ENCODE results near the gene PSAP.

DNA sequence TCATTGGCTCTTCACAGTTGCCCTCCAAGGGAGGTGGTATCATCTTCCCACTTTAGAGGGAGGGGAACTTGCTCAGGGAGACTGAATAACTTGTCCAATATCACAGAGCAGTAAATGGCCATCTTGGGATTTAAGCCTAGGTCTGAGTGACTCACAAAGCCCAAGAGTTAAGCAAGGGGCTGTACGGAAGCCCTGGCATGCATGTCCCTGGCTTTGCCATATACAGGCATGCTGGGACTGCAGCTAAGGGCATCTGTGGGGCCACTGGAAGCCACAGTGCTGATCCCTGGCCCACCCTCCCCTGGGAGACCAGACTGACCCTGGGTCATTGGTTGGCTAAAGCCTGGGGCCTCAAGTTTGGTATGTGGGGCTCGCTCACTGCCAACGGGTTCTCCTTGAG is 80.8 kb downstream of the PSAP start:
- TF ChIP-seq, protein P1, sequence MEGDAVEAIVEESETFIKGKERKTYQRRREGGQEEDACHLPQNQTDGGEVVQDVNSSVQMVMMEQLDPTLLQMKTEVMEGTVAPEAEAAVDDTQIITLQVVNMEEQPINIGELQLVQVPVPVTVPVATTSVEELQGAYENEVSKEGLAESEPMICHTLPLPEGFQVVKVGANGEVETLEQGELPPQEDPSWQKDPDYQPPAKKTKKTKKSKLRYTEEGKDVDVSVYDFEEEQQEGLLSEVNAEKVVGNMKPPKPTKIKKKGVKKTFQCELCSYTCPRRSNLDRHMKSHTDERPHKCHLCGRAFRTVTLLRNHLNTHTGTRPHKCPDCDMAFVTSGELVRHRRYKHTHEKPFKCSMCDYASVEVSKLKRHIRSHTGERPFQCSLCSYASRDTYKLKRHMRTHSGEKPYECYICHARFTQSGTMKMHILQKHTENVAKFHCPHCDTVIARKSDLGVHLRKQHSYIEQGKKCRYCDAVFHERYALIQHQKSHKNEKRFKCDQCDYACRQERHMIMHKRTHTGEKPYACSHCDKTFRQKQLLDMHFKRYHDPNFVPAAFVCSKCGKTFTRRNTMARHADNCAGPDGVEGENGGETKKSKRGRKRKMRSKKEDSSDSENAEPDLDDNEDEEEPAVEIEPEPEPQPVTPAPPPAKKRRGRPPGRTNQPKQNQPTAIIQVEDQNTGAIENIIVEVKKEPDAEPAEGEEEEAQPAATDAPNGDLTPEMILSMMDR (conservative IDR thresholded peaks at IDR 0.05; ENCODE audit: low read depth, low read length), result no peak
- no peak for TF ChIP-seq EZH2 (IDR thresholded peaks at IDR 0.05; ENCODE audit: borderline replicate concordance, low read depth, low read length, poor library complexity, severe bottlenecking)
